GM18858 (cell line): ENCODE measurements around the gene TUBB2A.
"Not testable (repeated sequence)": the region's sequence is repeated elsewhere in the genome, so short reads cannot be mapped to it uniquely, and the experiment has no call there.

Experiments used
- ATAC-seq: cut with Tn5 transposase; IDR thresholded peaks from one replicate; pipeline ENCODE4 v1.9.1; 2021; ENCODE audit not compliant: unreplicated experiment

TUBB2A gene

DNA sequence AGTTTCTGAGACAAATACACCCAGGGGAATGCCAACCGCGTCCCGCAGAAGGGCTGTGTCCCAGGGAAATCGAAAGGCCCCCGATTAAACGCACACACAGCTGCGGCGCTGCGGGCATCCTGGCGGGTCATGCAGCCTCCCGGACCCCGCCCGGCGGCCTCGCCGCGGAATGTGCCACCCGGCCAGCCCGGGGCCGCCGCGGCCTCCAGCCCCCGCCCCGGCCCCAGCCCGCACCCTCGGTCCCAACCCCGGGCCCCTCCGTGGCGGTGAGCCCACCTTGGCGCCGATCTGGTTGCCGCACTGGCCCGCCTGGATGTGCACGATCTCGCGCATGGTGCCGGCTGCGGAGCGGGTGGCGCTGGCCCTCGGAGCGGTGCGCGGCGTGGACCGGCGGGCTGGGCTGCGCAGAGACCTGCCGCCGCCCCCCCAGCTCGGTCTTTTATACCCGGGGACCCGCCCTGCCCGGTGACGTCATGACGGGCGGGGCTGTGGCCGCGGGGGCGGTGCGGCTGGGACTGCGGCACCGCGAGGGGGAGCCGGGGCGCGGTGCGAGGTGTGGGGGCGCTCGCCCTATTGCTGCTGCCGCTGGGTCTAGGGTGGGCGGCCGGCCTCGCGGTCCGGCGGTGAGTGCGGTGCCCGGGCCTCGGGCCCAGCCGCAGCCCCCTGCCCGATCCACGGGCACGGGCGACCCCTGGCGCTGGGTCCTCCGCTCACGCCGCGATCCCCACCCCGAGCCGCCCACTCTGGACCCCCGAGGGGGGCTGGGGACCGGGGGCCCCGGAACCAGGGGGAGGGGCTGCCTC, at the start of gene TUBB2A:
TSS of gene TUBB2A (minus strand) at position 414 of the 803 bp plus-strand sequence. CDS start at position 333, 81 bp downstream.
- peak; percentile 56 for ATAC-seq

- ATAC-seq, result no peak
Measured at GRCh38 chr6:3206339-3207015, 49.1 kb upstream of the TUBB2A start.

DNA sequence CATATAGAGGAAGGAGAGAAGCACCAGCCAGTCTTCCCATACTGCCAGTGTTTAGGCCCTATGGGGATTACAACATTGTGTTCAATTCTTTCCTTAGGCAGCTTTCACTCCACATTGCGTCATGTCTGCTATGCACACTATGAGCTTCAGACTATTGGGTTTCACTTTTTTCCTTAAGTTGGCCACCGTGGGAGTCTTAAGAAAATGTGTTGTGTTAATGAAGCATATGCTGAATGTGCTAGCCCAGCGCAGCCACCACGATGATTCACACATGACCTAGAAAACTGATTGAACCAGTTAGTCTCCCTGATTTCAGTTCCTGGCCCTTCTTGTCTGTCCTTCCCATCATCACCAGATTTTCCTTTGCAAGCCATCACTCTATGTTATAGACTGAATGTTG, 48.6 kb upstream of the TUBB2A start:
- ATAC-seq, result no peak

- no peak for ATAC-seq
Measured at GRCh38 chr6:3204921-3205320, 47.6 kb upstream of the TUBB2A start.

DNA sequence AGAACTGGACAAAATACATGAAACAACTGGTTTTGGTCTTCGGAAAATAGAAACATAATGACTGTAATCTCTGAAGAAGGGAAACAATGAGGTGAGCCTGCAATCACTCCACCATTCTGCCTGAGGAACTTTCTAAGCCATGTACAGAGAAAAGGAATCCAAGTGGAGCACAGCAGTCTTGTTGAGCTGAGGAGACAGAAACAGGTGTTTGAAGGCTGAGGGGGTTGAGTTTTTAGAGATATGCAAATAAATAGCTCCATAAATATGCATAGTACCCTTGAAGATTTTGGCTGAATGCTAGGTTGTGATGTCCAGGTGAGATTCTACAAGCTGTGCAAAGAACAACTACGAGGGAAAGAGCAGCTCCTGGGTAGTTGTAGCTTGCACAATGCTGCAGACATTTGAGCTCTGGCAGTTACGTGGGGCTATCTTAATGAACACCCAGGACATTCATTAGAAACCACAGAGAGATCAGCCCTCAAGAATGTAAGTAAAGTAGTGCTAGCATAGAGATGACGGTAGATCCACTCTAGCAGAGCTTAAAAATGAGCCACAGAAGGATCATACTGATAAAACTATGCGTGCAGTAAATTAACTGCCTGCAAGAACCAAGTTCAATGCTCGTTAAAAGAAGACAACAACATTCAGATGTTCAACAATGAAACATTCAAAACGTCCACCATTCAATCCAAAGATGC, 45.8 kb upstream of the TUBB2A start:
- ATAC-seq, result no peak

DNA sequence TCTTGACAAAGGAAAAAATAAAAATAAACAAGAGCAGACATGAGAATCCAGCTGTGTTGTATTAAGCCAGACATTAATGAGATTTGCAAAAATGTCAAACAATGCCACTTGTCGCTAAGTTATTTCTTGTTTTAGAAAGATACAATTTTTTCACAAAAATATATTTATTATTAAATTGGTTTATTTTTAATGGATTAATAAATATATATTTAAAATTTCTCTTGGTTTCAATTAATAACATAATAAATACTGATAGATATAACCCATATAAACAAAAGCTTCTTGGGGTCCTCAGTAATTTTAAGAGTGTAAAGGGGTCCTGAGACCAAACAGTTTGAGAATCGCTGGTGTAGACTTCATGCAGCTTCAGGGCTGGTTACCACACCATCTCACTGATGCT, 44.0 kb upstream of the TUBB2A start:
- ATAC-seq, result no peak

DNA sequence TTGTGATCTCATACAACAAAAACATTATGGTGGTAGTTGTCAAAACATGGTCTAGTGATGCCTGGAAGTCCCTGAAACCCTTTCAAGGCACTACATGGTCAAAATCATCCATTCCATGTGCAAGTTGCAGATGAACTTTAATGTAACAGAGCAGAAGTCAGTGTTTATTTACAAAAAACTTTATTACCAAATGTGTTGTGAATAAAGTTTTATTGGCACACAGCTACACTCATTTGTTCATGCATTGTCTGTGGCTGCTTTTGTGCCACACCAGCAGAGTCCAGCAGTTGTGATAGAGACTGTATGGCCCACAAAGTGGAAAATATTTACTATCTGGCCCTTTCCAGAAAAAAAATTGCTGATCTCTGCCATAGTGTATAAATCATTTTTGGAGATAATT, 43.3 kb upstream of the TUBB2A start:
- ATAC-seq, result no peak

DNA sequence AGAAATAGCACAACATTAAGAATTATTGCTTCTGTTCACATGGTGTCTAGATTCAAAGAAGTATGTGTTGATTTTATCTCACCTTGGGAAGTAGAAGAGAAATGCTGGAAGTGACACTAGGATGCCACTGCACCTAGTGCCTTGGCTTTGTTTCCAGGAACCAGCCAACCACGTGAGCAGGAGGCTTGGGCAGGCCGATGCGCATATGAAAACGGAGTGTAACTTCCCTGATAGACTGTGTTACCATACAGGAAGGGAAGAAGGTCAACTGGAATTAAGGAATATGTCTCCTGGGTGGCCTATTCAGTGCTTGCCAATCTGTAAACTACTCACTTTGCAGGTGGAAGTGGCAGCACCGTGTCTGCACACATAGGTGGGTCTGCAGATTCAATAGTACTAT, 42.0 kb upstream of the TUBB2A start:
- ATAC-seq, result no peak

- not testable (repeated sequence) for ATAC-seq
Measured at GRCh38 chr6:3197734-3198133, 40.4 kb upstream of the TUBB2A start.

GRCh38 chr6:3196770-3197169, 39.4 kb upstream of the TUBB2A start:
- ATAC-seq, result no peak

- ATAC-seq, result no peak
Measured at GRCh38 chr6:3195695-3196497, 38.6 kb upstream of the TUBB2A start.

DNA sequence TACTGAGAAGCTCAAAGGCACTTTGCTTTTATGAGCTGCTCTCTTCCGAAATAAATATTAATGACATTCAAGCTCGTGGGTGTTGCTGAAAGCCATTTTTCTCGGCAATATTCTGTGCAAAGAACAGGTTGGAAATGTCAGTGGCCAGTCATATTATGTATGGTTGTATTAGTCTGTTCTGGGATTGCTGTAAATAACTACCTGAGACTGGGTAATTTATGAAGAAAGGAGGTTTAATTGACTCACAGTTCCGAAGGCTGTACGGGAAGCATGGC, 38.0 kb upstream of the TUBB2A start:
- no peak for ATAC-seq

- ATAC-seq, result no peak
Measured at GRCh38 chr6:3194535-3195419, 37.4 kb upstream of the TUBB2A start.

- ATAC-seq, result no peak
Measured at GRCh38 chr6:3193102-3193849, 35.9 kb upstream of the TUBB2A start.

DNA sequence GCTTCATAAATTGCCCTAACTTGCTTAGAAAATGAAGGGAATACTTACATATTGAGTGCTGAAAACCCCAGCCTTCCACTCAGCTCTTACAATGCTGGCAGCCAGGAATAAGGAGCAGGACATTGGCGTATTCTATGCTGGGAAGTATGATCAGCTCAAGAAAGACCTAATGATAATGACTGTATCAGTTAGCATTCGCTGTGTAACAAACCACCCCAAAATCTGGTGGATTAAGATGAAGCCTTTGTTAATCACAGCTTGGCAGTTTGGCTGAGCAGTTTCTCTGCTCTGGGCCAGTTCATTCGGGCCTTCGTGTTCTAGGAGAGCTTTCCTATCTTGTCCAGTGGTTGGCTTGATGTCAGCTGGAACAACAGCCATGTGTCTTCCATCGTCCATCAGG, 33.4 kb upstream of the TUBB2A start:
- no peak for ATAC-seq

- ATAC-seq, result no peak
Measured at GRCh38 chr6:3190056-3190455, 32.7 kb upstream of the TUBB2A start.

GRCh38 chr6:3189192-3189591, 31.8 kb upstream of the TUBB2A start:
- ATAC-seq, result not testable (repeated sequence)

- ATAC-seq, result no peak
Measured at GRCh38 chr6:3188262-3188661, 30.9 kb upstream of the TUBB2A start.

DNA sequence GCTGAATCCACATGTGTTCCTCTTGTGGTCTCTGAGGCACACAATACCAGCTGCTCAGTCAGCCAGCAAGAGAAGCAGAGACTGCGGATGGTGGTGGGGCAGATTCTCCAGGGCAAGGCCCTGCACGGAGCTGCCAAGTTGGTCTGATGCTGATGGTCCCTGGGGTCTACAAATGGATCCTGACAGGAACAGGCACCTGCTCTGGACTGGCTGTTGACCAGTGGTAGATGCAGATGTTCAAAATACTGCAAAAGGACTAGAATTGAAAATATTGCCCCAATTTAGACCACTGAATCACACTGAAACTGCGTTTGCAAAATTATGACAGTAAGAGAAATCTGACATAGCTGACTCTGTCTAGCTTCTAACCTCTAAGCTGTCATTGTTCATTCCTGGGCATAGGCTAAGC, 29.6 kb upstream of the TUBB2A start:
- no peak for ATAC-seq

- no peak for ATAC-seq
Measured at GRCh38 chr6:3183066-3183465, 25.7 kb upstream of the TUBB2A start.
